ENCODE measurements around the gene NUP188.

NUP188 gene

DNA sequence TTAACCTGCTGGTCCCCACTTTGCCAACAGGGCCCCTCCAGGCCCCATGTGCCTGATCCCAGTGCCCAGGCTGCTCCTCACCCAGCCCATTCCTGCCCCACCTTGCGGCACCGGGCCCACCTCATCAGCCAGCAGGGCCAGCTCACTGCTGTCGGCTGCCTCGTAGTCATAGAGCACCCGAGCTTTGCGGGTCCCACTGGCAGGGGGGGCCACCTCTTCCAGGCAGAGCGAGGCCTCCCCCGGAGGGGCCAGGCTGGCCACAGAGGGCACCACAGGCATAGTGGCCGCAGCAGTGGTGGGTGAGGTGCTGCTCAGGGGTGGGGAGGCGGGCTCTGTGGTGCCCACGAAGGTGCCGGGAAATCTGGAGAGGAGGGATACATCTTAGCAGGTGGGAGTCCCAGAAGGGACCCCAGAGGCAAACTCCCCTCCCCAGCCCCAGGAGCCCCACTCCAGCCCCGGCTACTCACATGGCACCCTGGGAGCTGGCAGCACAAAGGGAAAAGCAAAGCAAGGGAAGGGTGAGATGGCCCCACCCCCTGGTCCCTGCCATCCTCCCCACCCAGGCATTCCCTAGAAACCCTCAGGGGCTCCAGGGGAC, 61.6 kb downstream of the NUP188 start:
- DNase-seq, result no peak

- no peak for DNase-seq
Measured at GRCh38 chr9:129009584-129010141, 62.2 kb downstream of the NUP188 start.

DNA sequence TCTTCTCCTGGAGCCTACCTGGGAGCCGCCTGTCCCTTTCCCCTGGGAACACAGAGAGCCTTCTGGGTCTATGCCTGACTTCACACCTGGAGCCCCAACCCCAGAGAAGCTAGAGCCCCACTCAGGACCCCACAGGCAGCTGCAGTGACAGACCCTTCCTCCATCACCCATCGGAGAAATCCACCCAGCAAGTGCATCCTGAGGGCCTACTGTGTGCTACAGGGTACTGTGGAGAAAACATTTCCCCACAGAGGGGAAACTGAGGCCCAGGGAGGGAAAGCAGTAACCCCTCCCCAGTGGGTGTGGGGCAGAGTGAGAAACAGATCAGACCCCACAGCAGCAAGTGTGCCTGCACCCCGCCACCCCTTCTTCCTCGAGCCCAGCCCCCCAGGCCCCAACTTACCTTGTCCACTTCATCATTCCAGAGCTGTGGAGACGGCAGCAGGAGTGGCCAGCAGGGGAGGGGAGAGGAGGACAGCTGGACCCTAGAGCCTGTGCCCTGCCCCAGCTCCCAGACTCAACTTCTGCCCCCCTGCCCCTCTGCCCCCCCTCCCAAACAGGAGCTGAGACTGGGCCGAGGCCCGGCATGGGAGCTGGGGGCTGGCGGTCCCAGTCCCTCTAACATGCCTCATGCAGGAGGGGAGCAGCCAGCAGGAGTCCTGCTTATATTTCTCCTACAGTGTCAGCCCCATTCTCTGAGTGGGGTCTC, 62.9 kb downstream of the NUP188 start:
- no peak for DNase-seq

DNA sequence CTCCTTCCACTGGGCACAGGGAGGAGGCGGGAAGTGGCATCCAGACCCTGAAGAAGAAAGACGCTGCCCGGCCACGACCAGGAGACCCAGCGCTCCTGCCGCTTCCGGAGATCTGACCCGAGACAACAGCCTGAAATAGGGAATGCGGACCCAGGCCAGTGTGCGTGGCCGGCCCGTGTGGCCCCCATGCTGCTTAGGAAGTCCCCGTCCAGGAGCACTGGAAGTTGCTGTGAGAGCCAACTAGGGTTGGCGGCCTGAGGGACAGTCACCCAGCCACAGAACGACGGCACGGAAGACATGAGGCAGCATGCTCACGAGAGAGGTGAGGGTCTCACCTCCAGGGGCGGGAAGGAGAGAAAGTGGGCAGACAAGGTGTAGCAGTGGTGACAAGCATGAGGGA, 63.7 kb downstream of the NUP188 start:
- no peak for DNase-seq

DNA sequence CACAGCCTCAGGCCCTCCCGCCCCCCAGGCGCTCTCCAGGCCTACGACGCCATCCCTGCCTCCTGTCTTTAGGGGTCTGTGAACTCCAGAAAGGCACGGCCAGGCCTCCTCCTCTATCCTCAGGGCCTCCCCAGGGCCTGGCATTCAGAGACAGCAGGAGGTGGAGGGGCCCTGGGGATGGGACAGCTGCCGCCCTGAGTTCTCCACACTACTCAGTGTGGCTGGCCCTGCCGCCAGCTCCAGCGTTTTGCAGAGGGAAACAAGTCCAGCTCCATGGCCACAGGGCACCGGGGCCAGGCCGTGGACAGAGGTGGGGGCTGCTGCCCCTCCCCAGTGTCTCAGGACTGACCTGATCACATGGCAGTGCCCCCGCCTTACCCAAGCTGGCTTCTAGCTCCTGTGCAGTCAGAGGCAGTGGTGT, 64.3 kb downstream of the NUP188 start:
- no peak for DNase-seq

GRCh38 chr9:129012343-129012742, 64.8 kb downstream of the NUP188 start:
- DNase-seq, result no peak

GRCh38 chr9:129012893-129013448, 65.5 kb downstream of the NUP188 start:
- DNase-seq, result no peak

- no peak for DNase-seq
Measured at GRCh38 chr9:129013674-129014073, 66.2 kb downstream of the NUP188 start.

DNA sequence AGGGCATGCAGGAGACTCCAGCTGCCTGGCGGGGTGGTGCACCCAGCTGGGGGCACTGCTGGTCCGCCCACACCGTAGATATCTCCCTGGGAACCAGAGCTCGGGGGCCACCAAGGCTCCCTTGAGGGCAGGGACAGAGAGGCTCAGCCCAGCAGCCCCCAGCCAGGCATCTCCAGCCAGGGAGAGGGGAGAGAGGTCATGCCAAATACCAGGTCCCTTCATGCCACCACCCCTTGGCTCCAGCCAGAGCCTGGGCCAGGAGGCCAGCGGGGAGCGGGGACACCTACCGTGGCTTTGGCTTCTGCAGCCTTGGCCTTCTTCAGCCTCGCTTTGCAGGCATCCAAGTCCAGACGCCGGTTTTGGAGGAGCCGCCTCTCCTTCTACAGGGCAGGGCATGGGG, 66.6 kb downstream of the NUP188 start:
- no peak for DNase-seq

GRCh38 chr9:129014608-129015007, 67.1 kb downstream of the NUP188 start:
- no peak for DNase-seq

DNA sequence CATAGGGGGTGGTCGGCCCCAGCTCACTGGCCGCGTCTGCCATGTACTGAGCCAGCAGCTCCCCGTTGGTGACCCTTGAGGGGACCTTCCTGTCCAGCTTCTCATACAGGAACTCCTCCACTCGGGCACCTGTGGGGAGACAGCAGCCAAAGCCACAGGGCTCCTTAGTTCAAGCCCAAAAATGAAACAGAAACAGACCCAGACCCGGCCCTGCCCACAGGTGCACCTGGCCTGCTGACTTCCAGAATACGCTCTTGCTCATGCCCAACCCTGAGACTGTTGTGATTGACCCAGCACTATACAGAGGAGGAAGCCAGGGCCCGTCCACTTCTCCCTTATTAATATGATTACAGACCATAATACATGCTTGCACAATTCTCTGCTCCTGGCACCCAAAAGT, 73.6 kb downstream of the NUP188 start:
- no peak for DNase-seq

- DNase-seq, result no peak
Measured at GRCh38 chr9:129022037-129022436, 74.5 kb downstream of the NUP188 start.

DNA sequence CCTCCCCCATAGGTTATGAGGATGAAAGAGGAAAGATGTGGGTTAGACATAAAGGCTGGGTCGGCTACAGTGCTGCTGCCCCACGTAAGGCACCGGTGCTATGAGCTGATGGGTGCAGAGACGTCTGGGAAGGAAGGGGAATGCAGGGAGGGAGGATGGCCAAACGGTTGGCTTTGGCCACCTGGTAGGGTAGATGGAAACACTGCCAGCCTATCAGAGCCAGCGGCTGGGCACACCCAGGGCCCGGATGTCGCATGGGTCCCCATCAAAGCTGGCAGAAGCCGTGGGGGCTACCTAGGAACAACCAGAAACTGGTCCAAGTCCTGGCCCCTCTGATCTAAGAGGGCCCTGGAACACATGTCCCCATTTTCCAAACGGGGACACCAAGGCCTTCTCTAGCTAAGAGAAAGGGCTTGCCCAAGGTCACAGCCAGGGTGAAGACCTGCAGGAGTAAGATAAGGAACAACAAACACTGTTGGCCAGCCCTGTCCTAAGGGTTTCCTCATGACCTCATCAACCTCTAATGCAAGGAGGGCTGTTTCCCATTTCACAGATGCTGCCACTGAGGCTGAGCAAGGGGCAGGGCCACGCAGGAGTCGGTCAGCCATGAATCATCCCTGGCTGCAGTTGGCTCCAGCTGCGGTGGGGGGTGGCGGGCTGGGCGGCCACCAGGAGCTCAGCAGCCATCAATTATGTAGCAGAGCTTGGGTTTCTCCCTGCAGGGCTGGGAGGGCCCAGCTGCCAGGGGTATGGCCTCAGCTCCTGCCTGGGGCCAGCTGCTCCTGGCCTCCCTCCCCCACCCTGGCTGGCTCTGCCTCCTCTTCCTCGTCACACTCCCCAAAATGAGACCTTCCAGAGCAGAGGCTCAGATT, 75.8 kb downstream of the NUP188 start:
- DNase-seq, result no peak

DNA sequence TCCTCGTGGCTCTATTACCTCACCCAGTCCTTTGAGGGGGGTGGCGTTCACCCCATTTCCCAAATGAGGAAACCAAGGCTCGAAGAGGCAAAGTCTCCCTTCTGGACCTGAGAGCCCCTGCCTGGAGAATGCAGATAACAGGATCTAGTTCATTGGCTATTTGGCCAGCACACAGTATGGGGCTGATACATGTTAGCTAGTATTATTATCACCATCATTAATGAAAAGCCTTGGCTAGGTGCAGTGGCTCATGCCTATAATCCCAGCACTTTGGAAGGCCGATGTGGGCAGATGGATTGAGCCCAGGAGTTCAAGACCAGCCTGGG, 76.4 kb downstream of the NUP188 start:
- no peak for DNase-seq

- no peak for DNase-seq
Measured at GRCh38 chr9:129026442-129027223, 79.1 kb downstream of the NUP188 start.

GRCh38 chr9:129027224-129027684, 79.8 kb downstream of the NUP188 start:
- no peak for DNase-seq

GRCh38 chr9:129027685-129028191, 80.2 kb downstream of the NUP188 start:
- DNase-seq, result no peak

DNA sequence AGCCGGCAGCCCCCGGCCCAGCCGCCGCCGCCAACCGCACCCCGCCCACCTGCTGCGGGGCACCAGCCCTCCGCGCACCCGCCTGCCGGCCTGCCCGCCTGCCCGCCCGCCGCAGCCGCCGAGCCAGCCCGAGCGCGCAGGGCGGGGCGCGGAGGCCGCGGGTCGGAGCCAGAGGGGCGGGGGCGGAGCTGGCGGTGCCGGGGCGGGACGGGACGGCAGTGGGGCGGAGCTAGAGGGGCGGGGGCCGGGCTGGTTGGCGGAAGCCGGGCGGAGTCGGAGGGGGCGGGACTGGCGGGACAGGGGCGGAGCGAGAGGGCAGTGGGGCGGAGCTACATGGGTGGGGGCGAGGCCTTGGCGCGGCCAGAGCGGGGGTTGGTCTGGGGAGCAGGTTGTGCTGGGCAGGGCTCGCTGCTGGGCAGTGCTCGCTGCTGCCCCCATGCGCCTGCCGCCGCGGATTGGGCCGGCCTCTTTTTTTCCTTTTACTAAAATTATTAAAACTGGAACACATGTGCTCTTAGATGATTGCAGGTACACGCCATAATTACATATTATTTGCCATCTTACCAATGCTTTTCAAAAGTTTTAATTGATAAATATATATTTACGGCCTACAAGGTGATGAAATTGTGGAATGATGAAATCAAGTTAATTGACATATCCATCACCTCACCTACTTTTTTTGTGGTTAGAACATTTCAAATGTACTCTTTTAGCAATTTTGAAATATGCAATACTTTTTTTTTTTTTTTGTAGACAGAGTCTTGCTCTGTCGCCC, 80.9 kb downstream of the NUP188 start, which contains the start of gene SH3GLB2:
SH3GLB2 (minus strand) TSS at position 140 of the 775 bp plus-strand sequence. CDS start 177 bp downstream, outside the sequence.
- peak; percentile 36 to 61 for DNase-seq

- no peak for DNase-seq
Measured at GRCh38 chr9:129030191-129030590, 82.7 kb downstream of the NUP188 start.

GRCh38 chr9:129031514-129031913, 84.0 kb downstream of the NUP188 start:
- no peak for DNase-seq

DNA sequence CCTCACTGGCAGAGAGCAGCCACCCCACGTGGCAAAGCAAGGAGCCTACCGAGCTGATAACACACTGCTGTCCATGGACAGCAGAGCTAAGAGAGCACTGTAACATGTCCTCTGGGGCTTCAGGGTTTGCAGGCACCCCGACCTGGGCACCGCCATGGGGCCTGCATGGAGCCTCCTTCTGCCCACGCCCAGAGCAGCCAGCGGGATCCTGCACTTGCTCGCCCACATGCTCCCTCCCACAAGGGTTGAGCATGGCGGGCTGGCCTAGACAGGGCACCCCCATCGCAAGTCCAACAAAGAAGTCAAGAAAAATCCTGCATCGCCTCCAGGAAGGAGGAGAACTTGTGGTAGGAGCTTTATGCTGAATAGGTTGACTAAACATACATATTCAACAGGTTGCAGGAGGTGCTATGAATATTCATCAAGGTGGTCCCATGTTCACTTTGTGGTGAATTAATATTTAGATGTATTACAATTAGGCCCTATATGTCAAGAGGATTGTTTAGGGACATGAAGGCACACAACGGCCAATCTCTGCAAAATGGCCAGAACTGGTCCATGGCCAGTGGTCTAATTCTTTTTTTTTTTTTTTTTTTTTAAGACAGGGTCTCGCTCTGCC, 85.2 kb downstream of the NUP188 start:
- no peak for DNase-seq

Measured in NCI-H187 (cell line).